Glomerular visceral epithelial cell (primary cell): ENCODE data around the gene SUGCT.

Experiments
- DNase-seq: peaks from one replicate; pipeline ENCODE4 v3.0.0-alpha.2; 2016; ENCODE audit errors: extremely low spot score

Gene SUGCT

GRCh38 chr7:40525764-40526163 is 391.0 kb downstream of the SUGCT start:
- DNase-seq: no peak

- DNase-seq: no peak
Measured at GRCh38 chr7:40526951-40527715, 392.3 kb downstream of the SUGCT start.

DNA sequence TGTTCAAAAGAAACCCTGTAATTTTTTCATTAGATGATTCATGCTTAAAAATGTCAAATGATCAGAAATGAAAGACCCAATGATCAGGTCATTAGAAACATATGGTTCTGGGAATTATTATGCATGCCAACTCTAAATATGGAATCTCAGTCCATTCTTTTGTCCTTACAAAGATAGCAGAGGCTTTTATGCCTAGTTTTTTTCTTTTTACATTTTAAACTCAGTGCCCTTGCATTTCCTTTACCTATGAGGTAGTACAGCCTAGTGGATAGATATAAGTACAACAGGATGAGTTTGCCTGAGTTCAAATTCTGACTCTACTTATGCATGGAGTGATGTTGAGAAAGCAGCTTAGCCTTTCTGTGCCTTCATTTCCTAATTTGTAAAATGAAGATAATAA is 392.9 kb downstream of the SUGCT start:
- DNase-seq: no peak

DNA sequence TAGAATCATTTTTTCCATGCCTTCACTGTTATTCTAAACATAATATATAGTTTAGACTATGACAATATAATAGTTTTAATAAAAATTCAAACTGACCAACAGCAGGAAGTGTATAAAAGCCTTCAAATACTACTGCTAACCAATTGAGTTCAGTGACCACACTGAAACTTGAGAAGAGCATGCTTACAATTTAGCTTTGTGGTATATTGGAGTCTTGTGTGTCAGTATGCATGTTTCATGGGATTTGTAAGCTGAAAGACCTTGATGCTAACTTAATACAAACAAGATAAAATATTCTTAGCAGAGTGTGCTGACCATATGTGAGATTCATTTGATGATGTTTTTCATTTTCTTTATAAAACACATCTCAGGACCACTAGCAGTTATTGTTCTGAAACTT is 395.5 kb downstream of the SUGCT start:
- DNase-seq: no peak

- no peak for DNase-seq
Measured at GRCh38 chr7:40531956-40532355, 397.2 kb downstream of the SUGCT start.

GRCh38 chr7:40535678-40536077 is 400.9 kb downstream of the SUGCT start:
- no peak for DNase-seq

DNA sequence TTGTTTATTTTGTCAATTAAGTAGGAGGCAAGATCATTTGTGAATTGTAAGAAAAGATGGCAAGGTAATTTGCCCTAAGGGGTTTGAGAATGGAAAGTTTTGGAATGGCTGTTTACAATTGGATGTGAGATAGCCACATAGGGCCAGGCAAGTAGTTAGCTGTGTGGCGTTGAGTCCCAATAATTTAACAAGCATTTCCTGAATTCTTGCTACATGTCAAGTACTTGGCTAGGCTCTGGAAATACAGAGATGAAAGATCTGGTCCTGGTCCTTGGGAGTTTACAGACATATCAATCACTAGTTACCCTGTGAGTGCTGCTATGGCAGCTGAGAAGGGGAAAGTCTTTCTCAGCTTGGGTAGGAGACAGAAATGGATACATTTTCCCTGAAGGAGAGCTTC is 401.6 kb downstream of the SUGCT start:
- no peak for DNase-seq

DNA sequence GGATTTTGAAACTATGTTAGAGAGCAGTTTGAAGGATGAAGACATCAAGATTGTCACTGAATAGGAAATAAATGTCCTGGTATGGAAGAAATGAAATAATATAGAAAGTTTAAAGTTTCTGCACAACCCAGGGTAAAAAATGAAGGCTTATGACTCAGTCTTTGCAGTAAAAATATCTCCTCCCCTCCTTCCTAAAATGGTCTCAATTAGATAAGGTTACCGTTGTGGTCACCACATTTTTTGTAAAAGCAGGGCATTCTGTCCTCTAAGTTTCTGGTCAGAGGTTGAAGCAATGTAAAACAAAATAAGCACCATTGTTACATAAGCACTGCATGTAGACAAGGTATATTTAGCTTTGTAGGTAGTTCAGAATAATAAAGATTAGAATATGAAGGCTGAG is 403.5 kb downstream of the SUGCT start:
- no peak for DNase-seq

- DNase-seq: no peak
Measured at GRCh38 chr7:40541336-40541735, 406.5 kb downstream of the SUGCT start.

DNA sequence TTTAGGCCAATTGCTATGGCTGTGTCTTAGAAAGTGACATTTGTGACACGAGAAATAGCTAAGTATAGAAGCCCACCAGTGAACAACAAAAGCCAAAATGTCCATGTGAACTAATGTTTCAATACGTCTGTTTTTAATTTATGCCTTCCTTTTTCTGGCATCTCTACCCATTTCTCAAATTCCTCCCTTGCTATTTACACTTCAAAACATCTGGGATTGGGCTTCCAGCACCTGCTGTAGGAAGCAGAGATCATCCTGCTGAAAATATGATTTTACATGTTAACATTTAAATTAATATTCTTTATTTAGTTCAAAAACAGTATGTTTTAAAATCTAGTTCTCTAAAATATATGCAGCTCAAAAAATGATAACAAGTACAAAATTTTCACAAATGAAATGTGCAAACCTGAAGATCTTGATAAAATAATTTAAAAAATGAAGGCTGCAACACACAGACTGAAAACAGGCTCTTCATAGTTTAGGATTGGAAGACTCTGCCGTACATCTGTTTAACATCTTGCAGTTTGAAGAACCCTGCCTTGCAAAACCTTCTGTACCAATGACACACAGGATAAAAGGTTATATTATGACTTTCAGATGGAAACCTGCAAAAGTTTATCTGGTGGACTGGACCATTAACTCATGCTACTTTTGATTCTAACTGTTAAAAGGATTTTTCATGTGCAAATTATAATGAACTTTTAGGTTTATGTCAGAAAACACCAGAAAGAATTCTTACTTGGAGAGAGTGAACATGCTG is 408.4 kb downstream of the SUGCT start:
- no peak for DNase-seq

DNA sequence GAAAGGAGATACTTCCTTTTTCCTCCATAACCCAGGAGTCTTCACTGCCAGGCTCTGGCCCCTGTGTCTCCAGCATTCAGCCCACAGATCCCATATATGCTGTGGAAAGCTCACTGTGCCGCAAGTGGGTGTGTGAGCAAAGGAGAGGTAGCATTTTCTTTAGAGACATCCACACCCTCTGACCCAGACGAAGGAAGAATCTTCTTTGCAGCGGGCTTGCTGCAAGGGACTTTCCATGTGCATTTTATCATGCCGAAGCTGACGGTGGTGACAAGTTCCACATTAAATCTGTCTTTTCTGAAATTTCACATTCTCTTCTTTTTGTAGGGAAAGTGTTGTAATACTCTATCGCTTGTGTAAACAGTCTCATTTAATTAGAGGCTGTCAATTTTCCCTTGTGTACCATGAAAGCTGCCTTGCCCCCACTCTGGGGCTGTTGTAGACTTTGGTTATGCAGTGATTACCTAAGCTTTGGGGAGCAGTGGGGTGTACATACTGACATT is 409.5 kb downstream of the SUGCT start:
- DNase-seq: no peak

DNA sequence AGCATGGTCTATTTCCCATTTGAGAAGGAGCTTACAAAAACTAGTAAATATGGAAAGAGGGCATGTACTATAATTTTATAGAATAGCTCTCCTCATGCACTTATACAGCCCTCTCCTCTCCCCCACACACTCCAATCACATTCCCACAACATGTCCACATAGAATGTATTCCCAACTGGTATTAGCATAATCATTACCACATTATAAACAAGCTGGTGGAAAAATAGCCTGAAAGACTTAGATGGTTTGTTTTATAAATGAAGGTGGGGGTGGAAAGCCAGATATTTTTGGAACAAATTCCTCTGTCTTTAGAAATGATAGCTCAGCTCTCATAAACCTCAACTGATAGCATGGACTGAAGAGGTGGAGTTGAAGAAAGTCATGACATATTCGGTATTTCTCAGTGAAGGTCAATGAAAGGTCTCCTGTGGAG is 410.1 kb downstream of the SUGCT start:
- DNase-seq: no peak

- no peak for DNase-seq
Measured at GRCh38 chr7:40545739-40546138, 410.9 kb downstream of the SUGCT start.

DNA sequence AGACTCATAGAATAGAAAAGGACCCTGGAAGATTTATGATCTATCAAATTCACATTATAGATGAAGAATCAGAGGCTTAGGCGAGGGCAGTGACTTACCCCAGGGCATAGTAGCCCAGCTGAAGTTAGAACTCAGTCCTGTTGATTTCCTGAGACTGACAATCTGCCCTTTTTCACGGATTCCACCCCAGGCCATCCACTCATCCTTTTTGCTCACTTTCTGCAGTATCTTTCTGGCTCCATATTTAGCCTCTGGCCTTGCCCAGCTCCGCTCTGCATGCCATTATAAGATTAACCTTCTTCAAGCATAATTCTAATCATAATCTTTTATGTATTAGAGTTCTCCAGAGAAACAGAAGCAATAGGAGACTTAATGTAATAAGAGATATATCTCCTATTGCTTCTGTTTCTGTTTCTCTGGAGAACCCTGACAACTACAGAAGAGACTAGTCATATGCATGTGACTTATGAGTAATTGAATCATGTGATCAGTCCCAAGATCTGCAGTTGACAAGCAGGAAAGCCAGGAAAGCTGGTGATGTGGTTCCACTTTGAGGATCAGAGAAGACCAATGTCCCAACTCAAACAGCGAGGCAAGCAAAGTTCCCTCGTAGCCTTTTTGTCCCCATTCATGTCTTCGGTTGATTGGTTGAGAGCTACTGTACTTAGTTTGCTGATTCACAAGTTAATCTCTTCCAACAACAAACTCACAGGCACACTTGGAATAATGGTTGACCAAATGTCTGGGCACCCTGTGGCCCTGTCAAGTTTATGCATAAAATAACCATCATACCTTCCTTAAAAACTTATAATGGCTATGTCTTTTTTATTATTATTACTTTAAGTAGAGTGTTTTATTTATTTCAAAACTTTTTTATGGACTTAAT is 412.1 kb downstream of the SUGCT start:
- no peak for DNase-seq

DNA sequence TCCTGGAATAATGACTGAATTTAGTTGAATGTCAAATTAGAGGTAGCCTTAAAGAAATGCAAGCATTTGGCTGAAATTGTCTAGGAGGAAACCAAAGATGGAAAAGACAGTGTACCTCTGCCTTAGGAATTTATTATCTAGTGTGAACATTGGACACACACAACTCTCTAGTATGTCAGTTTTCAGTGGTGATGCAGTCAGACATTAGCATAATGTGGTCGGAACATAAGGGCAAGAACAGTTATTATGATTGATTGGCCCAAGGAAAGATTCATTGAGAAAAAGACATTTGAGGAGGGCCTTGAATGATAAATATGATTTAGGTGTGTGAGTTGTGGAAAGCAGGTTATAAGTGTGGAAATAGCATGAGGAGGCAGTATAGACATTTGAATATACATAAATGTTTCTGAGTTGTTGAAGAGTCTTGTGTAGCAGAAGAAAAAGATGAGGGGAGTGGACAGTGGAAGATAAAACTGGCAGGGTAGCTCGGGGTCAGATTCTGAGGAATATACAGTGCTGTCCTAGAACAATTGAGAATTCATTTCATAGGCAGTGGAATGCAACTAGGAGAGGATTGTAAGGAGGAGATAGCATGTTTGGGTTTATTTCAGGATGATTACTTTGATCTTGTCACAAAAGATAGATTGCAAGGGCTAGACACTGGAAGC is 414.7 kb downstream of the SUGCT start:
- DNase-seq: no peak

DNA sequence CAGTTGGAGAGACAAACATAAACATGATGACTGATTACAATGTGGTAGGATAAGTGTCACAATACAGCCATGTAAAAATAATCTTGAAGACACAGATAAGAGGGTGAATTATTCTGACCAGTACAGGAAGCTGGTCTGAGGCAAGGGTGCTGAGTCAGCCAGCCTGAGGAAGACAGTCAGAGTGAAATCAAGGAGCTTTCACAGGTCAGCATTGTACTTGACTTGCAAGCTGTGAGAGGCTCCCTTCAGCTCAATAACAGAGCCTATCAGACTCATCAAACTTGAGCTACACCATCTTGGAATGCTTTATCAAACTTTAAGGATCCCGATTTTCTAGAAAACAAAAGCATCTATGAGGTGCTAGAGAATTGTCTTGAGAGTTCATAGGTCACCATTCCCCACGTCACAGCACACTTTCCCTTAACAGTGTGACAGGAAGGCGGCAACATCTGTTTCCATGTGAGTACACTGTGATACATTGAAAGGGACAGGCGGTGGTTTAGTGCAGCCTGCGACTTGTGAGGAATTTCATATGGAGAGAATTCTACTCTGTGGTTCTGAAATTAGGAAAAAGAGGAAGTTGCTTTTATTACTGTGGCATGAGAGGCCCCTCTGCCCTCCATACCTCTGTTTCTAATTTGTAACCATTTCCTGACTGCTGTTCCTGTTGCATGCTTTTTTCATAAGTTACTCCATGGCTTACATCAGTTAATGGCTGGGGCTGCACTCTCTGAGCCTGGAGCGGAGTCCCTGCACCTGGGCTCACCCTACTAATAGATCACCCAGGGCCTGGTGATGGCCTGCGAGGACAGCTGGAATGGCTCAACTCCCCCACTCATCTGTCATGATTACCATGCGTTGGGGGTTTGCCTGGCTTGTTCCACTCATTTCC is 417.1 kb downstream of the SUGCT start:
- DNase-seq: peak; percentile 22

DNA sequence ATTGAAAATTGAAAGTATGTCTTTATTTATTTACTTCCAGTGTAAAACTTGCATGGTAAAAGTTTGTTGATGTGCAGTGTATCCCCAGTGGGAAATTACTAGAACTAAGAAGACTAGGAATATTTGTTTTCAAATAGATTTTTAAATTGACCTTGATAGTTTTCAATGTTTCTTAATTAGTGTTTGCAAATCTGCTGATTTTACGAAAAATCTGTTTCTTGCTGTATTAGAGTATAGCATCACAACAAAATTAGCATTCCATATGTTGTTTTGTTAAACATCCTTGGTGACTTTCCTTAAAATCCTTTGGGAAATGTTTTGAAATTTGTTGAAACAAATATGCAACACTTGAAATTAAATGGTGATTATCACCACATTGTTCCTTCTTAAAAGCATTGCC is 425.9 kb downstream of the SUGCT start:
- no peak for DNase-seq

DNA sequence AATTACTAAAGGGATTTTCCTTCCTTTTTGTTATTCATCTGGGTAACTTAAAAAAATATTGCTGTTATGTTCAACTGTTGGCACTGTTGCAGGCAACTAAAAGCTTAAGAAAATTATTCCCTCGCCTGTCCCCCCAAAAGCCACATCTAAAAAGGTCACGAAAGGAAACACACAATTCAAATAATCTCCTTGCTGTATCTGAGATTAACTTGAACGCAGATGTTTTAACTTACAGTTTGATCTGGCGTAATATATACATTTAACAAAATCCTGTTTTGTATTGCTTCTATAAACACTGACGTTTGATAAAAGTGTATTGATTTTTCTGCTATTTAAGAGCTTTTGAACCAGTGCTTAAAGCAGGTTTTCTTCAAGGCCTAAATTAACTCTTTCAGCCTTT is 432.1 kb downstream of the SUGCT start:
- DNase-seq: no peak

DNA sequence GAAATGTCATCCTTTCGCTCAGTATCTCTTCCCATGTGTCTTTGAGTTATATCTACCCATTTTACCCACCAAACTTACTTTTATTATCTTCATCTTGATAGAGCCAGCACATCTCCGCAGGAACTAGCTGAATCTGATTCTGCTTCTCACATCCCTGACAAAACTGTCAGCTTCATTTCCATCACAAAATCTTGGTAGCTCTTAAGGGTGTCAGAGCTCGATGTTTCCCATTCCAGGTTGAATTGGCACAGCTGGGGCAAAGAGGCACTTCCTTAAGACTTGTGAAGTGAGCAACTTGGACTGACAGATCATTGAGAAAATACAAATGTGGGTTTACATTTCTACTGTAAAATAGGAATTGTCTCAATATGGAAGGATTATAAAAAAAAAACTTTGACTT is 434.5 kb downstream of the SUGCT start:
- DNase-seq: no peak

GRCh38 chr7:40570223-40570622 is 435.4 kb downstream of the SUGCT start:
- DNase-seq: peak; percentile 34

DNA sequence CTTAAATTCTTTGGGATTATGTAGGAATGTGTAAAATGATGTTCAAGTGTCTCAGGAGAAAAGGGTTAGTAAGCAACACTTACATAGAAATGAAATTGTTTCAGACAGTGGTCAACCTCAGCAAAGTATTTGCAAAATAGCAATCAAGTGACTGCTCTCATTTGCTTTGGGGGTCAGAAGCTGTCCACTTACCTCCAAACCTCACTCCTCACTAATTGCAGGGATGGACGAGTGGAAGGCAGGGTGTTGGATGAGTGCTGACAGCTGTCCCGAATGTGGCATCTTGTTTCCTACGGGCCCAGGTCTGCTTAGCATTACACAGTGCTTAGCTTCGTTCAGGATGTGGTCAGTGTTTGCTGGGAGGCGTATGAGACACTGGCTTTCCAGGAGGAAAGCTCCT is 437.0 kb downstream of the SUGCT start:
- peak; percentile 92 for DNase-seq
